Endothelial cell of umbilical vein (primary cell): ENCODE results near the gene SMG1. TPM values are rescaled to one million over a fixed set of nuclear protein-coding genes. Genes with fewer than 3 reads are reported as not detected.
"Not testable (repeated sequence)": the region's sequence is repeated elsewhere in the genome, so short reads cannot be mapped to it uniquely, and the experiment has no call there.

ENCODE experiments used
- BruUV-seq: library from RNA; stranded (reverse); fragments of 400-500 nt; replicated peaks from 2 replicates; lab custom pipeline; 2021; lab: Mats Ljungman, UMichigan
- CTCF ChIA-PET: fragments of 300-600, 350-600 bp; sonication (Branson Sonifier 250); formaldehyde crosslinking; loops from one replicate; lab custom pipeline; 2021; ENCODE audit warnings: antibody characterized with exemption, inconsistent platforms; lab: Charles Lee
- POLR2A ChIA-PET: fragments of 300-600, 350-600 bp; sonication (Branson Sonifier 250); formaldehyde crosslinking; loops from one replicate; lab custom pipeline; 2021; ENCODE audit warnings: antibody characterized with exemption, inconsistent platforms; lab: Charles Lee
- DNase-seq: peaks from one replicate; pipeline ENCODE4 v3.0.0-alpha.2; 2011; ENCODE audit warnings: low read depth, low spot score
- FAIRE-seq: peaks from 2 replicates; lab custom pipeline; 2011; peaks lifted over from hg19 to GRCh38; lab: Jason Lieb, UNC
- H2AFZ ChIP-seq: 2 replicates; pipeline ENCODE4 v1.6.0; 2012; ENCODE audit warnings: low read depth, low read length, control low read depth, inconsistent platforms
- H3K27ac ChIP-seq: 2 replicates; pipeline ENCODE4 v1.5.1; 2011; ENCODE audit warnings: low read depth, mild to moderate bottlenecking, control low read depth, low read length, moderate library complexity; ENCODE audit not compliant: insufficient read depth
- H3K27me3 ChIP-seq, 2 experiments: 2 replicates each; pipeline versions ENCODE4 v1.6.0 to v1.6.1; 2011; ENCODE audit warnings: low read length in 2 of 2, mixed read lengths in 1 of 2; ENCODE audit not compliant: control insufficient read depth in 2 of 2, insufficient read depth in 2 of 2
- H3K36me3 ChIP-seq, 2 experiments: 2 replicates in 1 of 2; 3 replicates in 1 of 2; pipeline ENCODE4 v1.5.1; 2011; ENCODE audit warnings: low read length in 2 of 2, mild to moderate bottlenecking in 1 of 2, moderate library complexity in 1 of 2; ENCODE audit not compliant: control insufficient read depth in 2 of 2, insufficient read depth in 2 of 2; ENCODE audit errors: extremely low read depth in 1 of 2
- H3K4me1 ChIP-seq: 3 replicates; pipeline ENCODE4 v1.5.1; 2011; ENCODE audit warnings: mild to moderate bottlenecking, low read length; ENCODE audit not compliant: control insufficient read depth, insufficient read depth; ENCODE audit errors: extremely low read depth
- H3K4me2 ChIP-seq: 2 replicates; pipeline ENCODE4 v1.6.1; 2011; ENCODE audit warnings: low read length, control low read depth, mixed read lengths; ENCODE audit not compliant: insufficient read depth
- H3K4me3 ChIP-seq, 3 experiments: fragments of 200-600 bp in 1 of 3; sonication (generic), shearing (Covaris generic) in 1 of 3; replicated peaks in 1 of 3; 2 replicates each; pipeline ENCODE4 v1.5.1; 2011 to 2016; ENCODE audit warnings: control low read depth in 3 of 3, low read length in 3 of 3, mild to moderate bottlenecking in 2 of 3, inconsistent platforms in 1 of 3, low read depth in 1 of 3, moderate library complexity in 1 of 3; ENCODE audit not compliant: insufficient read depth in 1 of 3
- H3K79me2 ChIP-seq: 2 replicates; pipeline ENCODE4 v1.6.0; 2012; ENCODE audit warnings: low read length, inconsistent platforms; ENCODE audit not compliant: control insufficient read depth, insufficient read depth
- H3K9ac ChIP-seq: replicated peaks from 2 replicates; pipeline ENCODE3; 2011; ENCODE audit warnings: low read length, control low read depth; ENCODE audit not compliant: insufficient read depth; ENCODE audit errors: extremely low read depth
- H3K9me1 ChIP-seq: replicated peaks from 3 replicates; pipeline ENCODE4 v1.6.0; 2011; ENCODE audit warnings: mild to moderate bottlenecking, low read length; ENCODE audit not compliant: control insufficient read depth, insufficient read depth; ENCODE audit errors: extremely low read depth
- H3K9me3 ChIP-seq: replicated peaks from 2 replicates; pipeline ENCODE4 v1.5.1; 2012; ENCODE audit warnings: low read length, inconsistent platforms; ENCODE audit not compliant: control insufficient read depth, insufficient read depth
- H4K20me1 ChIP-seq: replicated peaks from 2 replicates; pipeline ENCODE3; 2011; ENCODE audit warnings: mild to moderate bottlenecking, low read length; ENCODE audit not compliant: control insufficient read depth, insufficient read depth; ENCODE audit errors: extremely low read depth
- dilution Hi-C: fragments of 300-500 bp; cut with MboI; formaldehyde crosslinking; loops from one replicate; pipeline ENCODE4 v1.15.0; 2019; ENCODE audit warnings: low sequenced_read_pairs; ENCODE audit not compliant: extremely low pct_ligation_motif_present
- intact Hi-C: fragments of 100-400 bp; cut with micrococcal nuclease; formaldehyde crosslinking; loops from one replicate; pipeline ENCODE4 v1.10.0; 2022
- polyA plus RNA-seq, 4 experiments: library from polyadenylated mRNA; depleted of rRNA in 3 of 4; stranded (reverse) in 3 of 4; unstranded in 1 of 4; fragments of >200 nt; gene quantifications; 2 replicates each; pipeline versions ENCODE4 v1.2.1 to v1.2.3, GENCODE V29; 2011 to 2012; ENCODE audit warnings: missing spikeins in 1 of 4
- total RNA-seq: library from RNA; stranded (reverse); gene quantifications from 2 replicates; pipeline ENCODE4 v1.2.3, GENCODE V29; 2021

The SMG1 gene
- total and polyA plus RNA-seq, 2 donors (not counting 3 experiments of a cell fraction or from before 2014, with no cell fraction given) = 14.0 to 90.8 TPM

DNA sequence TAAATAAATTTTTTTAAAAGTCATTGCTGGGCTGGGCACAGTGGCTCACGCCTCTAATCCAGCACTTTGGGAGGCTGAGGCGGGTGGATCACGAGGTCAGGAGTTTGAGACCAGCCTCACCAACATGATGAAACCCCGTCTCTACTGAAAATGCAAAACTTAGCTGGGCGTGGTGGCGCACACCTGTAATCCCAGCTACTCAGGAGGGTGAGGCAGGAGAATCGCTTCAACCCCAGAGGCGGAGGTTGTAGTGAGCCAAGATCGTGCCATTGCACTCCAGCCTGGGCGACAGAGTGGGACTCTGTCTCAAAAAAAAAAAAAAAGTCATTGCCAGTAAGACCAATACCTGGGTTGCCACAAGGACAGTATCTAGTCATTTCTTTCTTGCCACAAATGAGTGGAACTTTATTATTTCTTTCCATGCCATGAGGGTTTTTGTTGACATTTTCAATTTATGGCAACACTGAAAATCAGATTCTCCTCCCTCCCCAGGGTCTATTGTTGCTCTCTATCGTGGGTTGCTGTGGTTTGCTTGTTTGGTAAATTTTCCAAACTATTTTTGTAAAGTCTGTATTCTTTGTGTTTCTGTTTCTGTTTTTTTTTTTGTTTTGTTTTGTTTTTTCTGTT lies 155.8 kb downstream of the SMG1 start:
- H3K9ac ChIP-seq, H3K9me3 ChIP-seq, H3K27ac ChIP-seq, H3K9me1 ChIP-seq, FAIRE-seq, dilution Hi-C loops, H3K36me3 ChIP-seq, DNase-seq, H3K79me2 ChIP-seq, BruUV-seq, H3K4me3 ChIP-seq, H3K4me1 ChIP-seq, H2AFZ ChIP-seq, H4K20me1 ChIP-seq, H3K27me3 ChIP-seq, POLR2A ChIA-PET, H3K4me2 ChIP-seq, intact Hi-C loops: not testable (repeated sequence)
- CTCF ChIA-PET = interaction anchor here (0.7 kb wide), 1 partner anchor 13 kb away, joined by 3 read pairs; no protein-coding TSS in a partner anchor

DNA sequence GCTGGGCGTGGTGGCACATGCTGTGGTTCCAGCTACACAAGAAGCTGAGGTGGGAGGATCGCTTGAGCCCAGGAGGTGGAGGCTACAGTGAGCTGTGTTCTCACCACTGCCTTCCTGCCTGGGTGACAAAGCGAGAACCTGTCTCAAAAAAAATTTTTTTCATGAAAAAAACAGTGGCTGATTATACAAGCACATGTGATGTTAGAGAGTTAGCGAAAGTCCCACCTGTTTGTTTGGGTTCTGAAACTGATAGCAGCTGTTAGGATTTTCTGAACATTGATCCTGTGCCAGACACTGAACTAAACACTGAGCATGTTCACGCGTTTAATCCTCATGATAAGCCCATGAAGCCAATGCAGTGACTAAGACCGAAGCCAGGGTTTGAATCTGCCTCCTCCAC lies 159.0 kb downstream of the SMG1 start:
- intact Hi-C loops, DNase-seq, H3K4me3 ChIP-seq, POLR2A ChIA-PET, H3K27me3 ChIP-seq, H3K27ac ChIP-seq, dilution Hi-C loops, H3K9me3 ChIP-seq, H3K9ac ChIP-seq, H3K79me2 ChIP-seq, H2AFZ ChIP-seq, CTCF ChIA-PET, H3K36me3 ChIP-seq, BruUV-seq, H4K20me1 ChIP-seq, H3K4me2 ChIP-seq, H3K9me1 ChIP-seq, H3K4me1 ChIP-seq: not testable (repeated sequence)
- peak; percentile 68 for FAIRE-seq

DNA sequence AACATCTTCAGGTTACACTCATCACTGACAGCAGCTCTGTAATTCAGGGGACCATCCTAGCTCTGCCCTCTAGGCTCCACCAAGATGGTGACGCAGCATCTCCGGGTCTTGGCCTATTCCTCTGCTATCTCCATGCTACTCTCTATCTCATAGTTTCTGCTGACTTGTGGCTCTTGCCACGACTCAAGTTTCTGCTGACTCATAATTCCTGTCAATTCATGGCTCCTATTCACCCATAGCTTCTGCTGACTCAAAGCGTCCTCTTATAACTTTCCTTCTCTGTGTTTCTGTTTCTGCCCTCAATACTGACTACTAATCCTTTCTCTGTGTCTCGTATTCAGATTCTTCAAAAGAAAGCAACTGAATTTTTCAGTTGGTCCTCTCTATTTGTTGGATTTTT lies 163.5 kb downstream of the SMG1 start:
- DNase-seq, H2AFZ ChIP-seq, H3K27me3 ChIP-seq, H3K9me3 ChIP-seq, H3K9ac ChIP-seq, H4K20me1 ChIP-seq, H3K36me3 ChIP-seq, CTCF ChIA-PET, intact Hi-C loops, H3K4me3 ChIP-seq, H3K4me2 ChIP-seq, H3K4me1 ChIP-seq, POLR2A ChIA-PET, H3K79me2 ChIP-seq, H3K27ac ChIP-seq, H3K9me1 ChIP-seq, dilution Hi-C loops, BruUV-seq: not testable (repeated sequence)
- peak; percentile 54 for FAIRE-seq
